Measurements from ENCODE around the gene GOLGA6L7.
"Not testable (repeated sequence)": the region's sequence is repeated elsewhere in the genome, so short reads cannot be mapped to it uniquely, and the experiment has no call there.

The GOLGA6L7 gene

DNA sequence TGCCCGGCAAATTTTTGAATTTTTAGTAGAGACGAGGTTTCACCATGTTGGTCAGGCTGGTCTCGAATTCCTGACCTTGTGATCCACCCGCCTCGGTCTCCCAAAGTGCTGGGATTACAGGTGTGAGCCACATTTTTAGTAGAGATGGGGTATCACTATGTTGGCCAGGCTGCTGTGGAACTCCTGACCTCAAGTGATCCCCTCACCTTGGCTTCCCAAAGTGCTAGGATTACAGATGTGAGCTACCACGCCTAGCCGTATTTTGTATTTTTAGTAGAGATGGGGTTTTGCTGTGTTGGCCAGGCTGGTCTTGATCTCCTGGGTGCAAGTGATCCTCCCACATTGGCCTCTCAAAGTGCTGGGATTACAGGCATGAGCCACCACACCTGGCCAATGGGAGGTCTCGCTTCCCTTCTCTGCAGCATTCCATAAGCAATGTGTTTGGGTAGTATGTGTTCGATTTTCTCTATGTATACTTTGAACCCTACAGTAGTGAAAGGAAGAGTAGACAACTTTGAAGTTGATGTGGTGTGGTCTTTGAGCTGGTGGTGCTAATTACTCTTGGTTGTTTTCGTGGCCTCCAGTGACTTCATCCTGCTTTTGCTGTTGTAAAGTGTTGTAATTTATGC is 13.4 kb downstream of the GOLGA6L7 start:
- FAIRE-seq; DNase-seq (ENCODE audit: insufficient read length, low spot score): not testable (repeated sequence)

GRCh38 chr15:28831897-28832587 is 16.4 kb downstream of the GOLGA6L7 start:
- not testable (repeated sequence) for FAIRE-seq

DNA sequence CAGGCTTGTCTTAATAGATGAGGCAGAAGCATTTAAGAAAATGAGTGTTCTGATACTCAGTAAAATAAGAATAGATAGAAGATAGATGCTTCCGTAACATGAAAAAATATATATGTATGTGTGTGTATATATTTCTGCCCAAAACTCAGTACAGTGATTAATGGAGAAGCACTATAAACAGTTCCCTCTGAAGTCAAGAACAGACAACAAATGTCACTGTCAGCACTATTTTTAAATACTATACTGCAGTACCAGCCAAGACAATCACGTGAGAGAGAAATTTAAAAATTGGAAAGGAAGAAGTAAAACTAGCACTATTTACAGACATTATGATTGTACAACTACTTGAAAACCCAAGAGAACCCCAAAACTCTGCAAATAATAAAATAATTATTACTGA is 27.0 kb downstream of the GOLGA6L7 start:
- FAIRE-seq; DNase-seq (ENCODE audit: insufficient read length, low spot score): not testable (repeated sequence)

More at GRCh38 chr15:28831897-28832587, 16.4 kb downstream of the GOLGA6L7 start:
- DNase-seq (ENCODE audit: insufficient read length, low spot score) = peak; percentile 45

GRCh38 chr15:28819930-28820295 is 28.5 kb downstream of the GOLGA6L7 start:
- not testable (repeated sequence) for DNase-seq (ENCODE audit: insufficient read length, low spot score); FAIRE-seq

DNA sequence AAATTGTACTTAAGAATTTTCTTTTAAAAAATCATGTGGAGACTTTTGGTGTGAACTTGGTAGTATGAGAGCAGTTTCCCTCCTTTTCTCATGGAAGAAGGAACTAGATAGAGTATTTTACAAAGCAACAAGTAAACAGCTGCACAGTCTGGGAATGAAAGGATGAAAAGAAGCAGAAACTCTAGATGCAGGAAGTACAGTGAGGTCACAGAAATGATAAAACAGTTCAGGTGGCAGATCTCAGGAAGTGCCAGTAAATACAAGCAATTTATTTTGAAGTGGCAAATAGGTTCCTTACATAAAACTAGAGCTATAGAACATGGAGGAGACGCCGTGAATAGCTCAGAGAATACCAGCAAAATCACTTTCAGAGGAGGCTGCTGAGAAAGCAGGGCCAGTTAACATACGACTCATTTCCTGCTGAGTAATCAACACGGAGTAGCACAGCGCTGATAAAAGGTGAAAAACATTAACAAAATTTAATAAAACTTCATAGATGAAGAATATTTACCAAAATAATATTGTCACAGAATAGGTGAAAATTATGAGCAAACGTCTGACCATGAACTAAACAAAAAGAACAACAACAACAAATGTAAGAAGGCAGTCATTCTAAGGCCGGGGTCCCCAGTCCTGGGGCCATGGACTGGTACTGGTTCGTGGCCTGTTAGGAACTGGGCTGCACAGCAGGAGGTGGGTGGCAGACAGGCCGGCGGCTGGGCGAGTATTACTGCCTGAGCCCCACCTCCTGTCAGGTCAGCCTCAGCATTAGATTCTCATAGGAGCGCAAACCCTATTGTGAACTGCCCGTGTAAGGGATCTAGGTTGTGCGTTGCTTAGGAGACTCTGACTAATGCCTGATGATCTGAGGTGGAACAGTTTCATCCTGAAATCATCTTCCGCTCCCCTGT is 29.2 kb downstream of the GOLGA6L7 start:
- not testable (repeated sequence) for FAIRE-seq; DNase-seq (ENCODE audit: insufficient read length, low spot score)

DNA sequence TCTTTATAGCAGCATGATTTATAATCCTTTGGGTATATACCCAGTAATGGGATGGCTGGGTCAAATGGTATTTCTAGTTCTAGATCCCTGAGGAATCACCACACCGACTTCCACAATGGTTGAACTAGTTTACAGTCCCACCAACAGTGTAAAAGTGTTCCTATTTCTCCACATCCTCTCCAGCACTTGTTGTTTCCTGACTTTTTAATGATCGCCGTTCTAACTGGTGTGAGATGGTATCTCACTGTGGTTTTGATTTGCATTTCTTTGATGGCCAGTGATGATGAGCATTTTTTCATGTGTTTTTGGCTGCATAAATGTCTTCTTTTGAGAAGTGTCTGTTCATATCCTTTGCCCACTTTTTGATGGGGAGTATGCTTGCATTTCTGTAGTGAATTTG is 30.3 kb downstream of the GOLGA6L7 start:
- FAIRE-seq = not testable (repeated sequence)

DNA sequence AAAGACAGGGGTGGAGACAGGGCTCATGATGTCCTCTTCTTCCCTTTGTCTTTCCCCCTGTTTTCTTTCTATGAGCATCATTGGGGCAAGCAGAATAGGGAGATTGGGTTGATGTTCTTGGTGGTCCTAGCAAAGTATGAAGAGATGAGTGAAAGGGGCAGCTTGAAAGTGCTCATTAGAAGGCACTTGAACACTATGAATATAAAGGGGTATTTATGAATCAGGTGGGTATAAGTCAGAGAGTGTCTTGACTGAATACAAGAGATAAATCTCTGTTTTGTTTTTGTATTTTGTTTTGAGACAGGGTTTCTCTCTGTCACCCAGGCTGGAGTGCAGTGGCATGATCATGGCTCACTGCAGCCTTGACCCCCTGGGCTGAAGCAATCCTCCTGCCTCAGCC is 34.4 kb downstream of the GOLGA6L7 start:
- FAIRE-seq = not testable (repeated sequence)

More for the DNA sequence above, 30.3 kb downstream of the GOLGA6L7 start:
- not testable (repeated sequence) for DNase-seq (ENCODE audit: insufficient read length, low spot score)

GRCh38 chr15:28813392-28813791 is 35.1 kb downstream of the GOLGA6L7 start:
- FAIRE-seq; DNase-seq (ENCODE audit: insufficient read length, low spot score): not testable (repeated sequence)

More for the DNA sequence above, 34.4 kb downstream of the GOLGA6L7 start:
- not testable (repeated sequence) for DNase-seq (ENCODE audit: insufficient read length, low spot score)

DNA sequence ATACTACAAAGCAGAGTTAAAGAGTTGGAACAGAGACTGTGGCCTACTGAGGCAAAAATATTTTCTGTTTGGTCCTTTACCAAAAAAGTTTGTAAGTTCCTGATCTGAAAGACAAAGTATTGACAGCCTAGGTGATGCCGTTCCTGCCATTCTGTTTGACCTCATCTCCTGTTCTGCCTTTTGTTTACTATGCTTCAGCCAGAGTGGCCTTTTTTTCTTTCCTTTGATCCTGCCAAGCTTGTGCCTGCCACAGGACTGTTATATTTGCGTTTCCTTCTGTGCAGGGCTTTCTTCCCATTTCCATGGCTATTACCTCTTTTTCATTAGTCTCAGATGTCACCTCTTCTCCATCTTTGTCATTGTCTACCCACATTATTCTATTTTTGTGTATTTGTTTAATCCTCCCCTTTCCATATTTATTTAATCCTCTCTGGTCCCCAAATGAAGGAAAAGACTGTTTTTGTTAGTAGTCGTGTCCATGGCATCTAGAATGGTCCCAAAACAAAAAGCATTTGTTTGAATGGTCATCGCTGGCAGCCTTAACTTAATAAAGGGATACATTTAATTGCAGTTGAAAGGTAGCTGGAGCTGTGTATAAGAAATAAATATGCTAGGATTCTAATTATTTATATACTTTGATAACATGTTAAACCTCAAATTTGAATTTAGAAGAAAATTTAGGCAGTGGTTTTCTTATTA is 36.4 kb downstream of the GOLGA6L7 start:
- not testable (repeated sequence) for FAIRE-seq; DNase-seq (ENCODE audit: insufficient read length, low spot score)

DNA sequence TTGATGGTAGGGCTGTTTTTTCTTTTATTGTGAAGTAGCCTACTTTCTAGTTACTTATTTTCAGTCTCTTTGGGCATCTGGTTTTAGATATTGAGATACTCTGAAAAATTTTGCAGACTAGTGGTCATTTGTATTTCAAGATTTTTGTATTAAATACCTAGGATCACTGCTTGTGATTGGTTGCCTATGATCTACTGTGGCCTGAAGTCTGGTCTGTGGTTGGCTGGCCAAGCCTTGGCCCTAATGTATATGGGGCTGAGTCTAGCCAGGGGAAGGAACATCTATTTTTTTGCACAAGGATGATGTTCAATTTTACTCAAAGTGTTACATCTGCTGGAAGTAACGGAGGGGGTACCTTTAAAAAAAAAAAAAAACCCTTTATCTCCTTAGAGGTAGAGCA is 38.0 kb downstream of the GOLGA6L7 start:
- not testable (repeated sequence) for DNase-seq (ENCODE audit: insufficient read length, low spot score); FAIRE-seq

GRCh38 chr15:28808136-28808535 is 40.3 kb downstream of the GOLGA6L7 start:
- DNase-seq (ENCODE audit: insufficient read length, low spot score); FAIRE-seq: not testable (repeated sequence)

- not testable (repeated sequence) for DNase-seq (ENCODE audit: insufficient read length, low spot score); FAIRE-seq
Observed at GRCh38 chr15:28800366-28800765, 48.1 kb downstream of the GOLGA6L7 start.

- DNase-seq (ENCODE audit: insufficient read length, low spot score); FAIRE-seq: not testable (repeated sequence)
Observed at GRCh38 chr15:28798234-28798633, 50.2 kb downstream of the GOLGA6L7 start.

DNA sequence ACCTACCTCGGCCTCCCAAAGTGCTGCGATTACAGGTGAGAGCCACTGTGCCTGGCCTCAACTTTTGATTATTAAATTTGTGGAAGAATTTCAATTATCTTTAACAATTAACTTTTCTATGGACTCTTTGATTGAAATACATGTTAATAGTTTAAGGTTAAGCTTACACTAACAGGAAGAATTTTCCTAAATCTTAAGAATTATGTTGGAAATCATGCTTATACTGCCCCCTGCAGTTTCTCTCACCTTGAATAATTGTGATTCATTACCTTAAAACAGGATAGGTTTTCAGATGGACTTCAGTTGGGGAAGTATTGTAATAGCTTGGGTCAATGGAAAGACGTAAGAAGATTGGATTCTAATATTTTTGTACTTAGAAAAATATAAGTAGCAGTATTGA is 54.2 kb downstream of the GOLGA6L7 start:
- not testable (repeated sequence) for DNase-seq (ENCODE audit: insufficient read length, low spot score); FAIRE-seq
- peak; percentile 9 for TF ChIP-seq CTCF (IDR thresholded peaks at IDR 0.05; ENCODE audit: insufficient read depth, missing control alignments)

Measured in D721Med (cell line).